AG09309 (cell line): Measurements from ENCODE around the gene OR51B6.
"Not testable (repeated sequence)": the region's sequence is repeated elsewhere in the genome, so short reads cannot be mapped to it uniquely, and the experiment has no call there.

Source experiments
- DNase-seq: peaks from one replicate; pipeline ENCODE4 v3.0.0-alpha.2; 2010; ENCODE audit warnings: low read depth
- H3K4me3 ChIP-seq: 2 replicates; pipeline ENCODE4 v1.5.1; 2011; ENCODE audit warnings: mild to moderate bottlenecking, low read depth, low read length, moderate library complexity; ENCODE audit not compliant: control insufficient read depth
- CTCF ChIP-seq: IDR thresholded peaks from 2 replicates; pipeline ENCODE4 v1.5.1; 2011; ENCODE audit warnings: mild to moderate bottlenecking, low read depth, low read length, inconsistent platforms; ENCODE audit not compliant: insufficient read depth, control insufficient read depth; ENCODE audit errors: missing control alignments

Gene OR51B6

GRCh38 chr11:5351208-5351607 is at the start of gene OR51B6:
Gene OR51B6, plus strand, starts transcription at chr11:5351508. Its CDS starts 0 bp downstream, at chr11:5351508.
- no peak within 1 kb of the TSS for H3K4me3 ChIP-seq
- DNase-seq, result no peak
- no peak for TF ChIP-seq CTCF

- TF ChIP-seq CTCF, result no peak
- no peak within 1 kb of the TSS for H3K4me3 ChIP-seq
- no peak for DNase-seq
Measured at GRCh38 chr11:5301846-5302245, 49.5 kb upstream of the OR51B6 start, which contains the start of gene OR51B4. Gene OR51B4, minus strand, starts transcription at chr11:5301946. Its CDS starts 0 bp downstream, at chr11:5301946.

GRCh38 chr11:5303626-5304025 is 47.7 kb upstream of the OR51B6 start:
- no peak for DNase-seq
- H3K4me3 ChIP-seq, result no peak overlapping the region
- TF ChIP-seq CTCF, result no peak

GRCh38 chr11:5304046-5304445 is 47.3 kb upstream of the OR51B6 start:
- no peak for TF ChIP-seq CTCF
- no peak overlapping the region for H3K4me3 ChIP-seq
- DNase-seq, result no peak

GRCh38 chr11:5307256-5308019 is 43.9 kb upstream of the OR51B6 start:
- DNase-seq, result no peak
- no peak for TF ChIP-seq CTCF

GRCh38 chr11:5310423-5310822 is 40.9 kb upstream of the OR51B6 start:
- H3K4me3 ChIP-seq, result no peak overlapping the region
- DNase-seq, result no peak
- TF ChIP-seq CTCF, result no peak

More at GRCh38 chr11:5307256-5308019, 43.9 kb upstream of the OR51B6 start:
- no peak overlapping the region for H3K4me3 ChIP-seq

- not testable (repeated sequence) for DNase-seq, H3K4me3 ChIP-seq
Measured at GRCh38 chr11:5313326-5314023, 37.8 kb upstream of the OR51B6 start.
